ENCODE data around the gene CXCL3.

- no peak for TF ChIP-seq POLR2AphosphoS5 (IDR thresholded peaks at IDR 0.05; ENCODE audit: low read depth, low read length)
- TF ChIP-seq CTCF (IDR thresholded peaks at IDR 0.05): no peak
Observed at GRCh38 chr4:74015126-74015780, 23.2 kb downstream of the CXCL3 start.

Measured in Panc1 (cell line).